Kidney (tissue), 14 donors: ENCODE data around the gene ZNF835. TPM values are rescaled to one million over a fixed set of nuclear protein-coding genes. Genes with fewer than 3 reads are reported as not detected.

Source experiments
- DNase-seq, 5 donors: peaks; one replicate each; pipeline ENCODE4 v3.0.0-alpha.2; 2013 to 2020
- FAIRE-seq: peaks from 2 replicates; lab custom pipeline; 2012; peaks lifted over from hg19 to GRCh38; lab: Jason Lieb, UNC
- H3K27ac ChIP-seq, 2 donors: one replicate each; pipeline ENCODE4 v1.7.0; 2013; ENCODE audit warnings: low read depth in 2 of 2, low read length in 2 of 2, inconsistent platforms in 1 of 2
- H3K27me3 ChIP-seq: one replicate; pipeline ENCODE4 v1.7.1; 2013; ENCODE audit warnings: low read length, inconsistent platforms; ENCODE audit not compliant: control insufficient read depth, insufficient read depth
- H3K36me3 ChIP-seq, 3 donors: one replicate each; pipeline versions ENCODE4 v1.7.0 to v1.7.1; 2013; ENCODE audit warnings: low read length in 3 of 3, control low read depth in 1 of 3, inconsistent platforms in 1 of 3; ENCODE audit not compliant: insufficient read depth in 3 of 3, control insufficient read depth in 2 of 3
- H3K4me1 ChIP-seq, 3 donors: one replicate each; pipeline versions ENCODE4 v1.7.0 to v1.7.1; 2013; ENCODE audit warnings: low read length in 3 of 3, inconsistent platforms in 1 of 3, low read depth in 1 of 3; ENCODE audit not compliant: control insufficient read depth in 2 of 3, insufficient read depth in 2 of 3
- H3K4me3 ChIP-seq, 3 donors: one replicate each; pipeline versions ENCODE4 v1.7.0 to v1.8.1; 2013; ENCODE audit warnings: low read length in 3 of 3, control low read depth in 1 of 3, inconsistent platforms in 1 of 3
- H3K9ac ChIP-seq, 3 donors: one replicate each; pipeline versions ENCODE4 v1.7.0 to v1.7.1; 2013; ENCODE audit warnings: low read length in 3 of 3, control low read depth in 1 of 3, inconsistent platforms in 1 of 3
- H3K9me3 ChIP-seq, 3 donors: one replicate each; pipeline versions ENCODE4 v1.7.0 to v1.7.1; 2013; ENCODE audit warnings: low read length in 3 of 3, control low read depth in 1 of 3, inconsistent platforms in 1 of 3; ENCODE audit not compliant: control insufficient read depth in 2 of 3, insufficient read depth in 1 of 3
- CTCF ChIP-seq: IDR thresholded peaks from 3 replicates; pipeline ENCODE4 v1.5.1; 2012; ENCODE audit warnings: mild to moderate bottlenecking, moderate library complexity, borderline replicate concordance; ENCODE audit not compliant: insufficient read depth; ENCODE audit errors: extremely low read depth
- intact Hi-C: fragments of 100-400 bp; cut with DNase I; formaldehyde crosslinking; loops from one replicate; pipeline ENCODE4 v1.11.1; 2022
- polyA plus RNA-seq: library from polyadenylated mRNA; stranded (reverse); fragments of 350-450 nt; fragmentation: Illumina TruSeq; extraction: RNeasy Lipid Tissue Mini Kit (QIAGEN cat#74804); gene quantifications from one replicate; pipeline ENCODE4 v1.2.3, GENCODE V29; 2014; ENCODE audit warnings: low read depth, low replicate concordance; ENCODE audit not compliant: insufficient read depth
- total RNA-seq: library from RNA; stranded (reverse); fragmentation: NEBNext Ultra II Directional; extraction: Animal tissue kit (Norgen Biotek cat#: 25700); gene quantifications from one replicate; pipeline ENCODE4 v1.2.1, GENCODE V29; 2021
- donor health status: control.
- donor health status: control.
- donor health status: control.
- donor health status: control.
- donor health status: control.
- donor health status: DM: yes; HTN: yes; CAD: no.
- donor health status: Normal renal cell carcinoma (clear cell type).

Gene ZNF835
- total and polyA plus RNA-seq, 2 donors from 2014 or later = 1.7 to 5.3 TPM

DNA sequence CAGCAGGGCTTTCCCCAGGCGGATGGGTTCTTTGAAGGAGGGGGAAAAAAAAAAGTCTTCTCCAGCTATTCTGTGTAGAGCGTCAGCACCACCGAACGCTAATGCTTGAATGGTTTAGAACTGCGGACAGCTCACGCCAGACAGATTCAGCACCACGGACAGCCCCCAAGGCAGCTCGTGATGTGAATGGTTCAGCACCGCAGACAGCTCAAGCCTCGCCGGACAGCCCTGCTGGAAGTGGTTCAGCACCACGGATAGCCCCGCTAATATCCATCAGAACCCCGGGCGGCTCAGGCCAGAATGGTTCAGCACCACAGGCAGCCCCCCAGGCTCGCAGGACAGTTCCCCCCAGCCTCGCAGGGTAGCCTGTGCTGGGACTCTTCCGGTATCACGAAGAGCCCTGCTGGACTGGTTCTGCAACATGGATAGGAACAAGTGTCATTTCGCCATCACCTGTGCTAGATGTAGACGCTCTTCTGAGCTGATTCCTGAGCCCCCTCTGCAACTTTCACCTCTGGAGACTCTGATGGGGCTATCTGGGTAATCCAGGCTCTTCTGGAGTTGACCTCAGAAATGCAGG lies 33.5 kb downstream of the ZNF835 start:
- Histone ChIP-seq H3K4me3 (no peak overlapping the region), H3K36me3 (no peaks in the 10 kb centered on the region), H3K4me1 (no peaks in the 10 kb centered on the region), H3K27ac (no peak overlapping the region), H3K27me3 (no peaks in the 10 kb centered on the region), H3K9me3 (peaks cover 0 to 10% (median 9%) of the 10 kb centered on the region in 3 donors), H3K9ac (no peak overlapping the region)
- FAIRE-seq (no peak), DNase-seq (peak; percentile 88 to 97 (median 96))
- intact Hi-C loops = no loop called here
- TF ChIP-seq CTCF = no peak

- intact Hi-C loops = no loop called here
- Histone ChIP-seq H3K27me3 (no peaks in the 10 kb centered on the region), H3K9me3 (peaks cover 0 to 21% (median 10%) of the 10 kb centered on the region in 3 donors), H3K4me1 (no peaks in the 10 kb centered on the region), H3K36me3 (no peaks in the 10 kb centered on the region), H3K4me3 (no peak overlapping the region), H3K9ac (no peak overlapping the region), H3K27ac (no peak overlapping the region)
- no peak for TF ChIP-seq CTCF
- no peak for DNase-seq
- FAIRE-seq = no peak
Observed at GRCh38 chr19:56633021-56633420, 38.5 kb downstream of the ZNF835 start.

DNA sequence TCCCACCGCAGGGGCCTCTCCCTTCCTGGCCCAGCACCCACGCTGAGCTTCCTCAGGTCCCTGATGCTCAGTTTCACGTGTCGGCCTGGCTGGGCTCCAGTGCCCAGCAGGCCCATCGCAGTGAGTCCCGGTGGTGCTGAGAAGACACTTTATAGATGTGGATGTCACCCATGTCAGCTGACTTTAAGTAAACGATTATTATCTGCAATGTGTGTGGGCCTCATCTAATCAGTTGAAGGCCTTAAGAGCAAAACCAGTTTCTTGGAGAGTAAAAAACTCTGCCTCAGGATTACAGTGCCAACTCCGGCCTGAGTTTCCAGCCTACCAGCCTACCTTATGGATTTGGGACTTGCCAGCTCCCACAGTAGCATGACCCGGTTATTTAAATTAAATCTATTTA lies 45.8 kb downstream of the ZNF835 start:
- peaks cover 0 to 7% (median 0%) of the 10 kb centered on the region in 3 donors for H3K9me3 ChIP-seq
- FAIRE-seq = no peak
- no peak overlapping the region for H3K4me3 ChIP-seq
- peaks cover 0 to 10% (median 4%) of the 10 kb centered on the region in 3 donors for H3K36me3 ChIP-seq
- intact Hi-C loops = no loop called here
- H3K27ac ChIP-seq = no peak overlapping the region
- H3K4me1 ChIP-seq = no peaks in the 10 kb centered on the region
- TF ChIP-seq CTCF = no peak
- H3K9ac ChIP-seq = no peak overlapping the region
- no peaks in the 10 kb centered on the region for H3K27me3 ChIP-seq
- no peak for DNase-seq

GRCh38 chr19:56623006-56623405 lies 48.6 kb downstream of the ZNF835 start:
- DNase-seq (peak in 1 of 5 donors; percentile 7), FAIRE-seq (no peak)
- intact Hi-C loops = no loop called here
- H3K27me3 ChIP-seq = no peaks in the 10 kb centered on the region
- no peak overlapping the region for H3K9ac ChIP-seq
- H3K36me3 ChIP-seq = peaks cover 0 to 10% (median 4%) of the 10 kb centered on the region in 3 donors
- no peak overlapping the region for H3K4me3 ChIP-seq
- no peaks in the 10 kb centered on the region for H3K9me3 ChIP-seq
- TF ChIP-seq CTCF = no peak
- no peaks in the 10 kb centered on the region for H3K4me1 ChIP-seq
- H3K27ac ChIP-seq = no peak overlapping the region
